HG02610 (cell line): ENCODE data around the gene IFT80.
A peak's percentile ranks its signal among the peaks of the same experiment; 100 is the strongest.

Experiments
- ATAC-seq: cut with Tn5 transposase; IDR thresholded peaks from one replicate; pipeline ENCODE4 v1.9.1; 2021; ENCODE audit warnings: mild to moderate bottlenecking, moderate library complexity; ENCODE audit not compliant: unreplicated experiment

Gene IFT80

DNA sequence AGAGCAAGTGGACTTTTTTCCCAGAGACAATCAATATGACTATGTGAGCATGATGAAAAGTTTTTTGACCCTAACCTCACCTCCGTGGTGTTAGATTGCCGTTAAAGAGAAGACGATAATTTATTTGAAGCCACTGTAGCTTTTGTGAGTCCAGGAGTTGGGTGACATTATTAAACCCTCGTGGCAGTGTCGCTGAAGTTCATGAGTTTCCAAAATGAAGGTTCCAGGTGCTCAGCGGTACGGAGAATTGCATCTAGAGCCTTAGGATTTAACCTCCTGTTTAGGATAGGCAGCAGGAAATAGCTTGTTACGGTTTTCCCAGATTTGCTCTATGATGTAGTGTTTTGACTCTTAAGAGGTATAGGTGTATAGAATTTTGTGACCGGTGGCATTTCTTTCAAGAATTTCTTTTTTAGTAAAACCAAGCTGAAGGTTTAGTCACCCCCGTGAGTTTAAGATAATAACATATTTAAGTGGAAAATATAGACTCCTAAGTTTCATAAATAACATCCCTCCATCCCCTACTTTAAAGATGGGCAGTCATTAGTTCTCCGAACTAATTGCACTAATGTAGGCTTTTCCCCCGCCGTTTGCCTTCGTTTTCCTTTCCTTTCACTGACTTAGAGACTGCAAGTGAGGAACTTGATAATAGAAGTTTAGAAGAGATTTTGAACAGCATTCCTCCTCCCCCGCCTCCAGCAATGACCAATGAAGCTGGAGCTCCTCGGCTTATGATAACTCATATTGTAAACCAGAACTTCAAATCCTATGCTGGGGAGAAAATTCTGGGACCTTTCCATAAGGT lies 2.5 kb upstream of the IFT80 start:
- no peak for ATAC-seq

DNA sequence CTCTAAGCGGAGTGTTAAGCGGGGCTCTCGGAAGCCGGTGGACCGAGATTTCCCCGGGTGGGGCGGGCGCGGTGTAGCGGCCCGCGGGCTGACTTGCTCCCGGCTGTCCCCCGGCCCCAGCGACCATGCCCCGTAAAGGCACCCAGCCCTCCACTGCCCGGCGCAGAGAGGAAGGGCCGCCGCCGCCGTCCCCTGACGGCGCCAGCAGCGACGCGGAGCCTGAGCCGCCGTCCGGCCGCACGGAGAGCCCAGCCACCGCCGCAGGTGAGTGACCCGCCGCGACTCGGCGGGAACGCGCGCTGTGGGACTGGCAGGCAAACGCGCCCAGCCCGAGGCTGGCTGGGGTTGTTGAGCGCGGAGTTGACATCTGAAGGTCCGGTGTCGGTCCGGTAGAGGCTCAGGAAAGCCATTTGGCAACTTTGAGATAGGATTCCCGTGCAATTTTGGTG lies 1.7 kb upstream of the IFT80 start:
- ATAC-seq: no peak

DNA sequence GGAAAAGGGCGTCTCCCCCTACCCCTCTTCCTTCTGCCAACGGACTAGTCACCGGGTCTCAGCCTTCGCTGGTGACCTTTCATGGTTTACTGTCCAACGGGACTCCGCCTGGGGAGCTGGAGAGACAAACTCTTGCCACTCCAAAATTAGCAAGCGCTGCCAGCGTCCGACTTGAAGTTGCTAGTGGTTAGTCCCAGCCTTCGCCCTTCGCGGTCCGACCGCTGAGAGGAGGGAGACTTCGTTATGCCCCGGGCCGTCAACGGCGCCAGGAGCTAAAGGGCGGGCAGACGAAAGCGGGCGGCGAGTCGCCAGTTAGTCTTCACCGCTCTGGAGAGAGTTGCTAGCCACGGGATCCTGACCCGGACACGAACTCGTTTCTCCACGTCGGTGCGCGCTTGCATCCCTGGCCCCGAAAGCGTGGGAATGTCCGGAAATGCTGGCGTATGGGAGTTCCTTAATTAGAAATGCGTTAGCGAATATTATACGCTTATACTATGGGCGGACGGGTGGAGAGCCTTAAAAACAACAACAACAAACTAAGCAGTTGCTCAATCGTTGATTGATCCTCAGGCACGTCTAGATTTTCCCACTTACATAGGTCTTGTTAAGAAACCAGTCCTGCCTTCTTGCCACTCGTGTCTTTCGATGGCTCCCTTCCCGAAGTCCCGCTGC lies 1.1 kb upstream of the IFT80 start:
- ATAC-seq: peak; percentile 10

DNA sequence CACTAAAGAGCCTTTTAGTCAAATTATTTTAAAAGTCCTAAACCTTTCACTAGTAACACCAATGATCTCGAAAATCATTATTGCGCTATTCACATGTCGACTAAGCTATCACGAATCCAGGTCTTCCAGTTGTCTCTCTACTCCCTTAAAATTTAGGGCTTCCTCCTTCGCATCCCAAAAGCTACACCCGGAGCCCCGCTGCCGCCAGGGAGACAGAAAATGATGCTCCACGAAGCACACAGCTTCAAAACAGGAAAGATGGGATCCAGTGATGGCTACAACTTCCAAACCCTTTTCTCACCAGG lies 253 bp downstream of the IFT80 start:
- ATAC-seq: peak; percentile 6

DNA sequence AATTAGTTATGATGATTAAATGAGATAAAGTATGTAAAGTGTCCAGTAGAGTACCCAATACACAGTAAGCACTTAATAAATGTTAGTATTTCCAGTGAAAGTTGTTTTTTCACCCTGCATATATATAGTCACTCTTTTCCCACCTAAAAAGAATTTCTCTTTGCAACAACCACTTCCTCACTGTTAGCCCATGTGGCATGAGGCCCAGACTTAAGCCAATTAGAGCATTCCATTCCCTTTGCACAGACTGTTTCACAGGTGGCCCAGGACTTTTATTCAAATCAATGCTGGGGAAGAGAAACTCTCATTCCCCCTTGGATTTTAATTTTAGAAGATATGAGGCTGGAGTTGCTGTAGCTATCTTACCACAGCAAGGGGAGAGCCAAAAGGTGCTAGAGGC lies 3.7 kb downstream of the IFT80 start:
- ATAC-seq: no peak

DNA sequence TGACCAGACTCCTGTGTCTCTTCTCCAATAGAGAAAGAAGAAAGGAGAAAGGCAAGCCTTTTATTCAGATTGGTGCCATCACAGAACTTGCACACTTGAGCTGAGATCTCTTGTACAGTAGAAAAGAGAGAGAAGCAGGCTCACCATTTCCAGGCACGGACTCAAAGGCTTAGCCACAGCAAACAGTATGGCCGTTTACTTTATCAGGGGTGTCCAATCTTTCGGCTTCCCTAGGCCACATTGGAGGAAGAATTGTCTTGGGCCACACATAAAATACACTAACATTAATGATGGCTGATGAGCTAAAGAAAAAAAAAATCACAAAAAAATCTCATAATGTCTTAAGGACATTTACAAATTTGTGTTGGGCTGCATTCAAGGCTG lies 5.0 kb downstream of the IFT80 start:
- no peak for ATAC-seq

DNA sequence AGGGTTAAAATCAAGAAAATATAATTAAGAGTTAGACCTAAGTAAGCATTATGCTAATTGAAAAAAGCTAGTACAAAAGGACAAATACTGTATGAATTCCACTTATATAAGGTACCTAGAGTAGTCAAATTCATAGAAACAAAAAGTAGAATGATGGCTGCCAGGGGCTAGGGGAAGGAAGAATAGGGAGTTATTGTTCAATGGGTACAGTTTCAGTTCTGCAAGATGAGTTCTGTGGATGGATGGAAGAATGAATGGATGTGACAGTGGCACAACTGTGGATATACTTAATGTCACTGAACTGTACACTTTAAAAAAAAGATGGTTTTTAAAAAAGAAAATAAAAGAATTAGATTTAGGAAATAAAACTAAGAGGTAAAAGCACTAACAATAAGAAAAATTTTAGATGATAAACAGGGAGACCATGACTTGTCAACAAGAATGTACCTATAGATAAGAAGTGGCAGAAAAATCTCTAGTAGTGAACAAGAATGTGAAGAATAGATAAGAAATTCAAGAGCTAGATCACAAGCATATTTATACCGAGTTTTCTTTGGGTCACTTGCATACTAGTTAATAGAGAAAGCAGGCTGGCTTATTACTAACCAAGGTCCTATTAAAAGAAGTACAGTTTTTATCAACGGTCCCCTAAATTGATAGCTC lies 5.5 kb downstream of the IFT80 start:
- ATAC-seq: no peak

DNA sequence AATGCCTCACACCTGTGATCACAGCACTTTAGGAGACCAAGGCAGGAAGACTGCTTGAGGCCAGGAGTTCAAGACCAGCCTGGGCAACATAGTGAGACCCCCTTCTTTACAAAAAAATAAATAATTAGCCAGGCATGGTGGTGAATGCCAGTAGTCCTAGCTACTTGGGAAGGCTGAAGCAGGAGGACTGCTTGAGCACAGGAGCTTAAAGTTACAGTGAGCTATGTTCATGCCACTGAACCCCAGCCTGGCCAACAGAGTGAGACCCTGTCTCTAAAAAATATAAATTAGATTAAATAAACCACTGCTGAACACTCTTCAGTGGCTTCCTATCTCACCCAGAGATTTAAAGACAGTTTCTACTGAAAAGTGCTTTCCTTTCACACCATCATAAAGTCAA lies 6.2 kb downstream of the IFT80 start:
- ATAC-seq: no peak

DNA sequence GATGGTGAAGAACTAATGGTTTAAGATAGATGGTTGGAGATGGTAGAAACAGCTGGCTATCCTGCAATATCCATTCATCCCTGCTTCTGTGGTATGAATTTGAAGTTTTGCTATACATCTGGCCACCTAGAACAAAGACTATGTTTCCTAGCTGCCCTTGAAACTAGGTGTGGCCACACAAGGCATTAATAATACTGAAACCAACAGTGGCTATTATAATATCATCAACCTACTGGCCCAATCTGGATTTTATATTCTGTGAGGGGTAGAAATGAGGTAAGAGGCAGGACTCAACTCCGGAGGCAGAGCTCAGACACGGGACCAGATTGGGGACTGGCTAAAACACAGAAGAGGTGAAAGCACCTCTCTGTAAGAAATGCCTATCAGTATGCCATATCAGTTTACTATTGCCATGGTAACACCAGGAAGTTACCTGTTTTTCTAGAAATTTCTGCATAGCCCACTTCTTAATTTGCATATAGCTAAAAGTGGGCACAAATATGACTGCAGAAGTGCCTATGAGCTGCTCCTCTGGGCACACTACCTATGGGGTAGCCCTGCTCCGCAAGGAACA lies 8.4 kb downstream of the IFT80 start:
- peak; percentile 52 for ATAC-seq

DNA sequence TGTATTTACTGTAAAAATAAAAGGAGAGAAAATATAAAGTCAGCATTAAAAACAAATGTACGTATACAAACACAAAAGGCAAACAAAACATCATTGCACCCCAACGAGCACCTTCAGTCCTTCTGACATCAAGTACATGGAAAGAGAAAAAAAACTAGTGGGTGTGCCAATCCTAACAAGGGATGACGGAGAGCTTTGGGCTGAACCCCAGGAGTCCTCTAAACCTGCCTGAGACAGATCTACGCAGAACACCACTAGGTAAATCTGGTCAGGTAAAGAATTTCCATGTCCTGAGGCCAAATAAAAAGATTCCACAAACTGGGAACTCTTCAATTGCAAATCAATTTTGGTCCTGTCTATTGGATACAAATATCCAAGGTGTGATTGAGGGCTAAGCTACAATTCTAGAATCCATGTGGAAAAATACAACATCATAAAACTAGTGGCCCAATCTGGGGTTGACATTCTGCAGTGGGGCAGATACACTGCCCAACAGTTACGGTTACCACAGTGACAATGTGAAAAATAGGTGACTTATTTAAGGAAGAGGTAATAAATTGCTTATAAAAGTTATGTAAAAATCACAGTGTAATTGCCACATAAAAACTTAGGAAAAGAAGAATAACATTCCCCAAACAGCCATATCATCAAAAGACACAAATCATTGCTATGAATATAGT lies 14.2 kb downstream of the IFT80 start:
- no peak for ATAC-seq

DNA sequence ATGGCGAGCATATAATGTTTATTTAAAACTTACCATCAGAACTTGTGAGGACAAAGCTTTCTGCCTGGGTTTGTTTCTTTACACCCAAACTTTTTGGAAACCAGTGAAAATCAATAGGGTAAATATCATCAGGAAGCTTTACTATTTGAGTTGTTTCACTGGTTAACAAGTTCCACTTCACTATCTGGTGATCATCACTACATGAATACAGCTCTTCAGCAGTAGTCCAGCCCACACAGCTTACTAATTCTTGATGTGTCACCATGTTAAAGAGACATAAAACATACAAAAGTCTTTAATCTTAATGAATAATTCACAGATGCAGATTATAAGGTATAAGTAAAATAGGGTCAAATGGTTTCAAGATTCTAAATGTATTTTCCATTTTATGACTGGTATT lies 17.6 kb downstream of the IFT80 start:
- no peak for ATAC-seq

DNA sequence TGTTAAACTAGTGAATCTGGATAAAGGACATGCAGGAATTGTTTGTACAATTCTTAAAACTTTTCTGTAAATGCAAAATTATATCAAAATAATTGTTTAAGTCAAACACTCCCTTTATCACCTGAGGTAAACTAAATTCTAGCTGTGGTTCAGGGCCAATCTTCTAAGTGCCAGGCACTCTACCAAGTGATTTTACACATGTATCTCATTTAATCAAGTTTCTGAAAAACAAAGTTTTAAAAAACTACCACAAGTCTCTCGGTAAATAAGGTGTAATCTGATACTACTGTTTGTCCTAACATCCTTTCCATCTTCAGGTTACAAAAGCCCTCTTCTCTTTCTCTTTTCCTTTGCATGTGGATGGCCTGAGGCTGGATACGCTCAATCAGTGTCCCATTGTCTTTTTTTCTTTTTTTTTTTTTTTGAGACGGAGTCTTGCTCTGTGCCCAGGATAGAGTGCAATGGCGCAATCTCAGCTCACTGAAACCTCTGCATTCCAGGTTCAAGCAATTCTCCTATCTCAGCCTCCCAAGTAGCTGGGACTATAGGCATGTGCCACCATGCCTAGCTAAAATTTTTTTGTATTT lies 19.3 kb downstream of the IFT80 start:
- no peak for ATAC-seq

DNA sequence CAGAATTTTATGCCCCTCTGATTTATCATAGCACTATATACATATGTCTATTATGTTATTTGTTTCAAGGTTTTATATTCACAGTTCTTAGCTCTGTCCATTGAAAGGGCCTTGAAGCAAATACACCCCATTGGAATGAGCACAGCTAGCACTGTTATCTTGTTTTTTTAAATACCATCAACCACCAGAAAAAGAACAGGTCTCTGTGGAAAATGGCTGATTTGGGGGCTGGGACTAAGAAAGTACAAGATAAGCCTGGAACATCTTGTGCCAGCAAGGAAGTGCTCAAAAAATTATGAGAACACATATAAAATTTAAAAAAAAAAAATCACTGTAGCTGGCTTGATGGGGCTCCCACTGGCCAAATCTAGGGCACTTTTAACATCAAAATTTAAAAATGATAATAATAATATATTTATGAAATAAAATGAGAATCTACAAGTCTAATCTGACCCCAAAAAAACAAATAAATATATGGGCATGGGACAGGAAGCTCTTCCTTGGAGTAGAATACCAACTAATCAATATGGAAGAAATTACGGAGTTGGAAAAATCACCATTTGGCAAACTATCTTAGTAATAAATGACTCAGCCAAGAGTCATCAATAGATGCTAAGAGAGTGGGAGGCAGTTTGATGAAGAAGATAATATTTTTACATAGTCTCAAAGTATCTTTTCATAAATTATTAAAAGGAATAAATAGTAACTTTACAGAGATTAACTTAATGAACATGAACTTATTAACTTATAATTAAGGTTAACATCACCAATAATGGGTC lies 20.5 kb downstream of the IFT80 start:
- no peak for ATAC-seq

DNA sequence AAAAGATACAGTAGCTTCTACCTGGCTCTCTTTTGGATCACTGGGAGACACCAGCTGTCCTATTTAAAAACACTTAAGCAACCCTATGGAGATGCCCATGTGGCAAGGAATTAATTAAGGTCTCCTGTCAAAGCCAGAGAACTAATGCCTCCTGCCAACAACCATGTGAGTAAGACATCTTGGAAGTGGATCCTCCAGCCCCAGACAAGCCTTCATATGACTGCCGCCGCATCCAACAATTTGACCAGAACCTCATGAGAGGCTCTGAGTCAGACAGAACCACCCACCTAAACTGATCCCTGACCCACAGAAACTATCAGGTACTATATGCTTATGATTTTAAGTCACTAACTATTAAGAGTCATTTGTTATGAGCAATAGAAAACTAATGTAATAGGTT lies 22.3 kb downstream of the IFT80 start:
- no peak for ATAC-seq

DNA sequence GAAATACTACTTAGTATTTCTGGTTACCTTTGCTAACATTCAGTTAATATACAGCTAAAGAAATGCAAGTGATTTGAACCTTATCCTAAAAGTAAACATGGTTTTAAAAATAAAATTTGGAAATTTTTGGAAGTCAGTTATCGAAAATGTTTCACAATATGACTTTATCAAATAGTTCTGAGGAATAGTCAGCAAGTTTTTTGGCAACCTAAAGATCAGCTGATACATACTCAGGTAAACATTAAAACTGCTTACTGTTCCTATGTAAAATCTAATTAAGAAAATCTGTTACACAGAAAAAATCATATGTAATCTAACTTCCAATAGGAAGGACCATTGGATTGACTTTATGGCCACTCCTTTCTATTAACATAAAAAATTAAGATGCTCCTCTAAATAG lies 24.1 kb downstream of the IFT80 start:
- ATAC-seq: no peak

DNA sequence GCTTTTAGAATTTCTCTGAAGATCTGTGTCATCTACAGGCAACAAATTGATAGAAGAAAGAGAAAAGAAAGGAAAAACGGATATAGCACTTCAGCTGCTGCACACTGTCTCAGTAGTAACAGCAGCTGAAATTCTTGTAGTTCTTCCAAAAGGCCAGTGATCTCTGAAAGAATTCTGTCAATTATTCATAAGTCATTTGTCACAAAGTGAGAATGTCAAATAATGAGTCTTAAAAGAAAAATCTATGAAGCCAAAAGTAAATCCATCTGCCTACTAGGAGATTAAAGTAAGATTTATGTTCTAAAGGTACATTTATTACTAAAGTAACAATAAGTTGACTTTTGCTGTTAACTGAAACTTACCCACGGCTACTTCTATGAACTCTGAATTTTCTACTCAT lies 24.6 kb downstream of the IFT80 start:
- ATAC-seq: no peak

DNA sequence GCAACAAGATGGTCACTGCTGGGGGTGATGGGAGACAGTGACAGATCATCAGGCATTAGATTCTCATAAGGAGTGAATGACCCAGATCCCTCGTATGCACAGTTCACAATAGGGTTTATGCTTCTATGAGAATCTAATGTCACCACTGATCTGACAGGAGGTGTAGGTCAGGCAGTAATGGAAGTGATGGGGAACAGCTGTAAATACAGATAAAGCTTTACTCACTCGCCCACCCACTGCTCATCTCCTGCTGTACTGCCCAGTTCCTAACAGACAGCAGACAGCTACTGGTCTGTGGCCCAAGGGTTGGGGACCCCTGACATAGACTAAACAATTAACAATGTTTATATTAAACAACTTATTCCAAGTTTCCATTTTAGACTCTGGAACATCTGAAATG lies 25.4 kb downstream of the IFT80 start:
- no peak for ATAC-seq

DNA sequence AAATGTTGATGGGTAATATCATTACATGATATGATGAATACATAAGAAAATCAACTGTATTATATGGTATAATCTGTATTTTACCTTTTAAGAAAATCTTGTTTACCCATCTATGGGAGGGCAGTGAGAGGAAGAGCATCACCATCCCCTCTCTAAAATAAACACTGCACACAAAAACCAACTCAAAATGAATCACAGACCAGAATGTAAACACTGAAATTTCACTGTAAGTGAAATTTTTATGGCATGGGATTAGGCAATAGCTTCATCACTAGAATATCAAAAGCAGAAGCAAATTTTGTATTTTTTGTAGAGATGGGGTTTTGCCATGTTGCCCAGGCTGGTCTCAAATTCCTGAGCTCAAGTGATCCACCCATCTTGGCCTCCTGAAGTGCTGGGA lies 26.2 kb downstream of the IFT80 start:
- no peak for ATAC-seq

DNA sequence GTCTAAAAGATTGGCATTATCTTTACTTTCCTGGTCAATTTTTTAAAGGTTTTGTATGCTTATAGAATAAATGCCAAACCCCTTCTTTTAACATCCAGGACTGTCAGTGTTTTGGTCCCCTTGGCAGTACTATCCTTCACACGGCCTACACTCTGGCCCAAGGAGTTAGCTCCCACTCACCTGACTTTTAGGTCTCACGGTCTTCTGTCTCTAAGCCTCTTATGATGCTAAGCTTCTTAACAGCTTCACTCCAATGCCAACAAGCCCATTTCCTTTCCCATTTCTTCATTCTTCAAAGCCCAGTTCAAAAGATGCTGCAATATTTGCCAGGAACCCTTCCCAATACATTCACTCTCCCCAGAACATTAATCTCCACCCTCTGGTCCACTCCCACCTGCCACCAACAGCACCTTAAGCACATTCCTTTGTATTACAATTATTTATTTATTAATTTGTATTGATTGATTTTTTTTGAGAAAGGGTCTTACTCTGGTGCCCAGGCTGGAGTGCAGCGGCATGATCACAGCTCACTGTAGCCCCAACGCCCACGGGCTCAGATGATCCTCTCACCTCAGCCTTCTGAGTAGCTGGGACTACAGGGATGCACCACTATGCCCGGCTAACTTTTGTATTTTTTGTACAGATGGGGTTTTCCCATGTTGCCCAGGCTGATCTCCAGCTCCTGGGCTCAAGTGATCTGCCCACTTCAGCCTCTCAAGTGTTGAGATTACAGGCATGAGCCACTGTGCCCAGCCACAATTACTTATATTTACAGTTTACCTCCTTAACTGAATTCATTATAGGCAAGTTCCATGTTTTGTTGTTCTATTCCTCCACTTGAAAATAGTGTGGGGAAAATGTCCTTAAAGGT lies 27.8 kb downstream of the IFT80 start:
- no peak for ATAC-seq
